GM13976 (cell line): Measurements from ENCODE around the gene TAAR9.
"Not testable (repeated sequence)": the region's sequence is repeated elsewhere in the genome, so short reads cannot be mapped to it uniquely, and the experiment has no call there.

ENCODE experiments used
- DNase-seq: peaks from one replicate; pipeline ENCODE4 v3.0.0; 2012; ENCODE audit warnings: low spot score
- in situ Hi-C: fragments of 300-500 bp; cut with MboI; formaldehyde crosslinking; loops from one replicate; pipeline ENCODE4 v1.12.0; 2022; ENCODE audit warnings: low sequenced_read_pairs, mixed read lengths, inconsistent platforms; ENCODE audit not compliant: unreplicated experiment
- TF ChIP-seq, protein P1 (sequence below): IDR thresholded peaks from 2 replicates; pipeline ENCODE4 v1.5.1; 2012; ENCODE audit warnings: borderline replicate concordance, mild to moderate bottlenecking; ENCODE audit not compliant: insufficient read depth; ENCODE audit errors: extremely low read depth, missing control alignments, control extremely low read depth

The TAAR9 gene

DNA sequence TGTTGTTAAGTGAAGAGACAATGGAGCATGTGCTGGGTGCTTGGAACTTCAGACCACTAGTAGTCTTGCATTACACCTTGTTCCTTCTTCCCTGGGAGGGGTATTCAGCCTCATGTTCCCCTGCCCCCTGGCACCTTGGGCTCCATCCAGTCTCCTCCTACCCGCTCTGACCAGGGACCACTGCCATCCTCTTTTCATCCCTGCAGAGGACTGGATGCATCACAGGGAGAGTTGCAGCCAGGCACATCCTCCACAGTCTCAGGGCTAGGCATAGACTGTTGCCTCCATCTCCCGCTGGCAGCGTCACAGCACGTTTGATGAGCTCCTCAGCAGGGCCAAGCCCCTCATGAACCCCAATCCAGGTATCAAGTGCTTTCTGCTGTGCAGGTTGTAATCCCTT is 13.1 kb downstream of the TAAR9 start:
- no peak for DNase-seq
- TF ChIP-seq, protein P1, sequence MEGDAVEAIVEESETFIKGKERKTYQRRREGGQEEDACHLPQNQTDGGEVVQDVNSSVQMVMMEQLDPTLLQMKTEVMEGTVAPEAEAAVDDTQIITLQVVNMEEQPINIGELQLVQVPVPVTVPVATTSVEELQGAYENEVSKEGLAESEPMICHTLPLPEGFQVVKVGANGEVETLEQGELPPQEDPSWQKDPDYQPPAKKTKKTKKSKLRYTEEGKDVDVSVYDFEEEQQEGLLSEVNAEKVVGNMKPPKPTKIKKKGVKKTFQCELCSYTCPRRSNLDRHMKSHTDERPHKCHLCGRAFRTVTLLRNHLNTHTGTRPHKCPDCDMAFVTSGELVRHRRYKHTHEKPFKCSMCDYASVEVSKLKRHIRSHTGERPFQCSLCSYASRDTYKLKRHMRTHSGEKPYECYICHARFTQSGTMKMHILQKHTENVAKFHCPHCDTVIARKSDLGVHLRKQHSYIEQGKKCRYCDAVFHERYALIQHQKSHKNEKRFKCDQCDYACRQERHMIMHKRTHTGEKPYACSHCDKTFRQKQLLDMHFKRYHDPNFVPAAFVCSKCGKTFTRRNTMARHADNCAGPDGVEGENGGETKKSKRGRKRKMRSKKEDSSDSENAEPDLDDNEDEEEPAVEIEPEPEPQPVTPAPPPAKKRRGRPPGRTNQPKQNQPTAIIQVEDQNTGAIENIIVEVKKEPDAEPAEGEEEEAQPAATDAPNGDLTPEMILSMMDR = no peak
- in situ Hi-C loops = no loop called here

DNA sequence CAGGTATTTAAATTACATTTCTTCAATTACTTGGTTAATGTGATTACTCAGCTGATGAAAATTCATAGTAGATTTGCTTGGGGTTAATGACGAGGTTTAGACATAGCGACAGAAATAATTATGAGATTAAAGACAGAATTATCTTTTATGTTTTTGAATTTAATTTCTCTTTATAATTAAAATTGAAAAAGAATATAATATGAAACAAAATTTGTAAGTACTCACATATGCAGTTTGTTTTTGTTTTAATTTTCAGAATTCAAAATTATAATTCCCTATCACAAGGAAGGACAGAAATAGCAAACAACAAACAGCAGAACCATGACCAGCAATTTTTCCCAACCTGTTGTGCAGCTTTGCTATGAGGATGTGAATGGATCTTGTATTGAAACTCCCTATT is 14.3 kb downstream of the TAAR9 start, which contains the start of gene TAAR8:
TSS of gene TAAR8 (plus strand) at position 301 of the 400 bp plus-strand sequence. CDS start at position 322, 21 bp downstream.
- in situ Hi-C loops = no loop called here
- TF ChIP-seq, protein P1 = no peak
- no peak for DNase-seq

DNA sequence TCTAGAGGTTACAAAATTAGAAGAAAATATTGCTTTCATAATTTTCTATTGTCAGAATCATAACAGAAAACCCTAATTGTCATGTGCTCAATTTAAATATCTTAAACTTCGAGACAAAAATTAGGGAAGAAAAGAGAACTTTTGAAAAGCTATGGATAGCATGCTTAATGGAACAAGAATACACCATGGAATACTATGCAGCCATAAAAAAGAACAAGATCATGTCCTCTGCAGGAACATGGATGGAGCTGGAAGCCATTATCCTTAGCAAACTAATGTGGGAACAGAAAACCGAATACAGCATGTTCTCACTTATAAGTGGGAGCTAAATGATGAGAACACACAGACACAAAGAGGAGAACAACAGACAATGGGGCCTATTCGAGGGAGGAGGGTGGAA is 22.0 kb downstream of the TAAR9 start:
- in situ Hi-C loops, DNase-seq: not testable (repeated sequence)

DNA sequence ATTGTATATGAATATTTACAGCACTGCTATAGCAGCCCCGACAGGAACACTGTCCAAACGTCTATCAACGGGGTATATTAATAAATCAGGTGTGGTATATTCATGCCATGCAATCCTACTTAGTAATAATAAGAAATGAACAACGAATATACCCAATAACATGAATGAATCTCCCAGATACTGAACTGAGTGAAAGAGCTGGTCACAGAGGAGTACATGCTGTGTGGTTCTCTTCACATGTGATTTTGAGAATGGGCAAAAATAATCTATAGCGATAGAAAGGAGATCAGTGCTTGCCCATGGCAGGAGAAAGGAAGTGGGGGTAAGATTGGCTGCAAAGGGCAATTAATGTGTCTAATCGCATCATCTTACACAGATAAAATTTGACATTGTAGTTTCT is 28.3 kb downstream of the TAAR9 start:
- TF ChIP-seq, protein P1 = no peak
- no peak for DNase-seq
- in situ Hi-C loops = no loop called here

DNA sequence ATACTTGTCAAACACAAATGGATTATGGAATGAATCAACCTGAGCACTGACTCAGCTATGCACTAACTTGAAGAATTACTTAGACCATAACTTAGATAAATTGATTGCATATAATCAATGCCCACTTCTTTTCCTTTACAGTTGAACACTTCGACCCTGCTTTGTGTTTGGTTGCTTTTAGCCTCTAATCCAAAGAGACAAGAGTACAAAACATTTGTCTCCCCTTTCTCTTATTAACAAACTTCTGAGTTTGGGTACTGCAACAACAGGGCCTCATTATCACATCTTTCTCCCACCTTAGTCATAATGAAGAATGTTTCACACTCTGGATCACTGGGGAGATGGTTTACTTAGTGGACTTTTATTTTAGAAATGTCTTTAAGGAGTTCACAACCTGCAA is 29.5 kb downstream of the TAAR9 start:
- in situ Hi-C loops = no loop called here
- TF ChIP-seq, protein P1 = no peak
- DNase-seq = no peak

DNA sequence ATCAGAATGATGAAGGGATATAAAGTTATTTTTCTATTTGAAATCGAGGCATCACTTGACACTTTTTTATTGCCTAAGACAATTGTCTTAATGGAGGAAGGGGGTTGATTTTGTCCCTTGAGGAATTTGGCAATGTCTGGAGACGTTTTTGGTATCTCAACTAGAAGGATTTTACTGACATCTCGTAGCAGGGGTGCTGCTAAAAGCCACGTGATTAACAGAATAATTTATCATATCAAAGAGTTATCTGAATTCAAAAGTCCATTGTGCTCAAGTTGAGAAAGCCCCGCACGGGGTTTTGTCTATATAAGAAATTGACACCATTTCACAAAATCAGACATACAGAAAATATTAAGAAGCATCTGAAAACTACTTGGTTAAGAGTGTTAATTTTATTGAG is 30.5 kb downstream of the TAAR9 start:
- no peak for DNase-seq

DNA sequence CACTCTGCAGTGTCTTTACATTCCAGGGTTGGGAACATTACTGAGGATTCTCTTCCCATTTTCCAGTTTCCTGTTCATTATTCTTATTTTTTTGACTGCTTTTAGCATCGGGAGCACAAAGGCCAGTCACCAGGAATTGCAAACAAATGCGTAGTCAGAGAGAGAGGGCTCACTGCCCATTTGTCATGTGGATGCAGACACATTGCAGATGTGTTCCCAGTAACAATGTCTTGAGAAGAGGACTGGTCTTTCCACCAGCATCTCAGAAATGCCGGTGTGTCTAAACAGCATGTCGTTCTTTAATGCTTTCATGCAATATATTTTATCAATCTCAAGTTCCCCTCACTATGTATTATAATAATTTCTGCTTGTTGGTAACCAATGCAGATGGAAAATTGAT is 31.1 kb downstream of the TAAR9 start:
- DNase-seq = no peak
- TF ChIP-seq, protein P1 = no peak
- in situ Hi-C loops = no loop called here

More for the DNA sequence above, 30.5 kb downstream of the TAAR9 start:
- in situ Hi-C loops = no loop called here
- TF ChIP-seq, protein P1 = no peak
